Mesodermal cell (in vitro differentiated cells): Measurements from ENCODE around the gene HSPA6.
A peak's percentile ranks its signal among the peaks of the same experiment; 100 is the strongest.
"Not testable (repeated sequence)": the region's sequence is repeated elsewhere in the genome, so short reads cannot be mapped to it uniquely, and the experiment has no call there.

Source experiments
- H3K27ac ChIP-seq: 2 replicates; pipeline ENCODE4 v1.7.0; 2013; ENCODE audit warnings: mild to moderate bottlenecking, low read depth, low read length, moderate library complexity; ENCODE audit not compliant: severe bottlenecking
- H3K36me3 ChIP-seq: 2 replicates; pipeline ENCODE4 v1.7.1; 2013; ENCODE audit warnings: mild to moderate bottlenecking, low read length, moderate library complexity; ENCODE audit not compliant: control insufficient read depth, insufficient read depth
- H3K4me1 ChIP-seq: one replicate; pipeline ENCODE4 v1.7.1; 2013; ENCODE audit warnings: mild to moderate bottlenecking, low read length; ENCODE audit not compliant: insufficient read depth, control insufficient read depth, poor library complexity, severe bottlenecking
- H3K4me3 ChIP-seq: 2 replicates; pipeline ENCODE4 v1.7.0; 2013; ENCODE audit warnings: low read length, control low read depth, mild to moderate bottlenecking; ENCODE audit not compliant: insufficient read depth, poor library complexity, severe bottlenecking; ENCODE audit errors: extremely low read depth
- H3K9me3 ChIP-seq: 2 replicates; pipeline ENCODE4 v1.7.1; 2013; ENCODE audit warnings: mild to moderate bottlenecking, low read length, moderate library complexity; ENCODE audit not compliant: control insufficient read depth
- WGBS, 2 experiments: methylation state at CpG; one replicate each; pipeline ENCODE4 v1.1.5; 2013; ENCODE audit warnings: missing lambda C conversion rate in 2 of 2; ENCODE audit not compliant: insufficient coverage in 2 of 2; 5-methylcytosine and 5-hydroxymethylcytosine counted together

The HSPA6 gene

GRCh38 chr1:161525321-161525720, 981 bp downstream of the HSPA6 start:
- H3K9me3 ChIP-seq, H3K27ac ChIP-seq, H3K4me1 ChIP-seq, H3K36me3 ChIP-seq: not testable (repeated sequence)
- peak overlapping the region; percentile 59 for H3K4me3 ChIP-seq
- 85 to 100% methylated on average over 7 to 8 of the region's 23 CpGs for WGBS, 2 experiments

GRCh38 chr1:161525918-161526317, 1.6 kb downstream of the HSPA6 start:
- not testable (repeated sequence) for H3K36me3 ChIP-seq, H3K4me3 ChIP-seq, H3K9me3 ChIP-seq, H3K27ac ChIP-seq, H3K4me1 ChIP-seq
- 85 to 86% methylated on average over 4 of the region's 7 CpGs for WGBS, 2 experiments

GRCh38 chr1:161528550-161528949, 4.2 kb downstream of the HSPA6 start:
- no CpG with 5 or more reads among the region's 3 CpGs for WGBS, 2 experiments
- H3K36me3 ChIP-seq, H3K9me3 ChIP-seq, H3K4me3 ChIP-seq, H3K4me1 ChIP-seq, H3K27ac ChIP-seq: not testable (repeated sequence)

- H3K27ac ChIP-seq, H3K9me3 ChIP-seq, H3K36me3 ChIP-seq, H3K4me1 ChIP-seq: not testable (repeated sequence)
- H3K4me3 ChIP-seq = peak overlapping the region; percentile 56
- WGBS, 2 experiments = 13 to 21% methylated on average over 4 to 8 of the region's 19 CpGs
Observed at GRCh38 chr1:161529463-161530104, 5.2 kb downstream of the HSPA6 start.

GRCh38 chr1:161530158-161530557, 5.8 kb downstream of the HSPA6 start:
- H3K36me3 ChIP-seq, H3K4me1 ChIP-seq, H3K27ac ChIP-seq, H3K9me3 ChIP-seq: not testable (repeated sequence)
- WGBS, 2 experiments = 0 to 20% methylated on average over 2 to 7 of the region's 13 CpGs
- H3K4me3 ChIP-seq = peak overlapping the region; percentile 56

- 0% methylated on average over 28 to 32 of the region's 56 CpGs for WGBS, 2 experiments
- not testable (repeated sequence) for H3K4me1 ChIP-seq, H3K36me3 ChIP-seq, H3K9me3 ChIP-seq
- H3K27ac ChIP-seq = peak overlapping the region; percentile 78
- peak overlapping the region; percentile 56 for H3K4me3 ChIP-seq
Observed at GRCh38 chr1:161530671-161531641, 6.6 kb downstream of the HSPA6 start.

- H3K4me3 ChIP-seq = no peak overlapping the region
- no peaks in the 10 kb centered on the region for H3K4me1 ChIP-seq
- 75 to 85% methylated on average over 16 of the region's 22 CpGs for WGBS, 2 experiments
- H3K27ac ChIP-seq = peak overlapping the region; percentile 67
- H3K9me3 ChIP-seq = peaks cover under 1% of the 10 kb centered on the region
- no peaks in the 10 kb centered on the region for H3K36me3 ChIP-seq
Observed at GRCh38 chr1:161531986-161532643, 7.8 kb downstream of the HSPA6 start.

GRCh38 chr1:161532644-161533567, 8.6 kb downstream of the HSPA6 start:
- peak overlapping the region; percentile 67 for H3K27ac ChIP-seq
- not testable (repeated sequence) for H3K4me1 ChIP-seq, H3K36me3 ChIP-seq, H3K4me3 ChIP-seq, H3K9me3 ChIP-seq
- 50 to 52% methylated on average over 2 to 4 of the region's 16 CpGs for WGBS, 2 experiments

GRCh38 chr1:161537068-161537669, 12.8 kb downstream of the HSPA6 start:
- not testable (repeated sequence) for H3K36me3 ChIP-seq
- WGBS, 2 experiments = 91 to 93% methylated on average over 3 of the region's 7 CpGs

More at GRCh38 chr1:161537068-161537669, 12.8 kb downstream of the HSPA6 start:
- H3K4me3 ChIP-seq, H3K27ac ChIP-seq, H3K9me3 ChIP-seq, H3K4me1 ChIP-seq: not testable (repeated sequence)
